K562 (cell line): Measurements from ENCODE around the gene SSR2. TPM values are rescaled to one million over a fixed set of nuclear protein-coding genes. Genes with fewer than 3 reads are reported as not detected.
A peak's percentile ranks its signal among the peaks of the same experiment; 100 is the strongest.

Experiments
- ATAC-seq: fragments of 200-7000 bp; cut with Tn5 transposase; 3 replicates; pipeline ENCODE4 v1.9.1; 2020; ENCODE audit warnings: moderate library complexity
- BruUV-seq: library from RNA; stranded (reverse); fragments of 400-500 nt; replicated peaks from 2 replicates; lab custom pipeline; 2021; lab: Mats Ljungman, UMichigan
- CTCF ChIA-PET: fragments of 300-600 bp; formaldehyde crosslinking; extraction: SDS; loops from one replicate; lab custom pipeline; 2021; ENCODE audit warnings: low intra/inter-chr PET ratio; lab: Yijun Ruan, JAX
- POLR2A ChIA-PET: fragments of 300-600, 350-650 bp; sonication (Branson Sonifier 250); formaldehyde crosslinking; extraction: SDS; loops from one replicate; lab custom pipeline; 2021; ENCODE audit warnings: antibody characterized with exemption, inconsistent platforms; lab: Yijun Ruan, JAX
- DNase-seq, 4 experiments: peaks; one replicate each; pipeline versions ENCODE4 v3.0.0 to v3.0.0-alpha.2; 2011 to 2018; ENCODE audit warnings: low spot score in 3 of 4, mixed read lengths in 3 of 4; ENCODE audit errors: extremely low read depth in 1 of 4
- FAIRE-seq: peaks from 2 replicates; lab custom pipeline; 2011; peaks lifted over from hg19 to GRCh38; lab: Jason Lieb, UNC
- H2AFZ ChIP-seq: 2 replicates; pipeline ENCODE4 v1.6.0; 2011; ENCODE audit warnings: low read depth, low read length, control low read depth, inconsistent platforms
- H3K27ac ChIP-seq: fragments of 200-600 bp; 3 replicates; pipeline ENCODE4 v1.8.0; 2011; ENCODE audit warnings: low read depth, mild to moderate bottlenecking, control low read depth, inconsistent platforms, low read length, moderate library complexity, mixed read lengths; ENCODE audit errors: extremely low read depth
- H3K27me3 ChIP-seq, 2 experiments: fragments of 300-600 bp in 1 of 2; 2 replicates in 1 of 2; 3 replicates in 1 of 2; pipeline versions ENCODE4 v1.6.0 to v1.8.0; 2011; ENCODE audit warnings: inconsistent platforms in 2 of 2, low read length in 2 of 2, mild to moderate bottlenecking in 1 of 2, mixed read lengths in 1 of 2, moderate library complexity in 1 of 2; ENCODE audit not compliant: control insufficient read depth in 2 of 2, insufficient read depth in 2 of 2
- H3K36me3 ChIP-seq: fragments of 300-600 bp; 3 replicates; pipeline ENCODE4 v1.8.0; 2011; ENCODE audit warnings: mild to moderate bottlenecking, low read length, inconsistent platforms; ENCODE audit not compliant: control insufficient read depth, insufficient read depth
- H3K4me1 ChIP-seq, 2 experiments: fragments of 200-600 bp in 1 of 2; replicated peaks in 1 of 2; 2 replicates in 1 of 2; 3 replicates in 1 of 2; pipeline versions ENCODE4 v1.5.1 to v1.8.0; 2011; ENCODE audit warnings: inconsistent platforms in 2 of 2, low read length in 2 of 2, mild to moderate bottlenecking in 1 of 2, mixed read lengths in 1 of 2, moderate library complexity in 1 of 2; ENCODE audit not compliant: control insufficient read depth in 2 of 2, insufficient read depth in 2 of 2
- H3K4me2 ChIP-seq: 2 replicates; pipeline ENCODE4 v1.6.1; 2011; ENCODE audit warnings: low read length, control low read depth, inconsistent platforms, mixed read lengths; ENCODE audit not compliant: insufficient read depth
- H3K4me3 ChIP-seq: fragments of 200-600 bp; sonication (generic), shearing (Covaris generic); 2 replicates; pipeline ENCODE4 v1.5.1; 2016; ENCODE audit warnings: control low read depth, inconsistent platforms
- H3K79me2 ChIP-seq: fragments of 200-600 bp; 3 replicates; pipeline ENCODE4 v1.8.0; 2011; ENCODE audit warnings: low read length, inconsistent platforms; ENCODE audit not compliant: control insufficient read depth, insufficient read depth
- H3K9ac ChIP-seq, 2 experiments: 2 replicates each; pipeline versions ENCODE4 v1.6.0 to v1.6.1; 2011; ENCODE audit warnings: low read depth in 2 of 2, low read length in 2 of 2, control low read depth in 1 of 2, inconsistent platforms in 1 of 2, mild to moderate bottlenecking in 1 of 2, mixed read lengths in 1 of 2; ENCODE audit not compliant: insufficient read depth in 1 of 2
- H3K9me1 ChIP-seq: one replicate; pipeline ENCODE4 v1.6.0; 2011; ENCODE audit warnings: inconsistent platforms, mild to moderate bottlenecking, low read length, moderate library complexity; ENCODE audit not compliant: control insufficient read depth, insufficient read depth
- H3K9me3 ChIP-seq: replicated peaks from 2 replicates; pipeline ENCODE4 v1.5.1; 2011; ENCODE audit warnings: low read depth, low read length, inconsistent platforms; ENCODE audit not compliant: control insufficient read depth, insufficient read depth
- H4K20me1 ChIP-seq: replicated peaks from 2 replicates; pipeline ENCODE4 v1.6.1; 2011; ENCODE audit warnings: low read length, inconsistent platforms, mixed read lengths; ENCODE audit not compliant: control insufficient read depth, insufficient read depth
- CBX8 ChIP-seq: fragments of 200-600 bp; sonication (generic); IDR thresholded peaks from 2 replicates; pipeline ENCODE4 v1.6.1; 2012; ENCODE audit warnings: borderline replicate concordance, mixed run types, low read depth, mild to moderate bottlenecking, moderate library complexity, mixed read lengths, low read length, control low read depth, inconsistent platforms; ENCODE audit not compliant: poor library complexity, severe bottlenecking; ENCODE audit errors: extremely low read depth
- KAT7 ChIP-seq: sonication (generic); formaldehyde crosslinking; IDR thresholded peaks from 2 replicates; pipeline ENCODE4 v1.8.0; 2022; ENCODE audit warnings: missing genetic modification reagents, mild to moderate bottlenecking, borderline replicate concordance
- KDM1A ChIP-seq, 2 experiments: fragments of 450-650 bp; IDR thresholded peaks; 2 replicates each; pipeline ENCODE4 v1.6.1; 2016; ENCODE audit warnings: mild to moderate bottlenecking in 2 of 2
- L3MBTL2 ChIP-seq: fragments of 450-650 bp; IDR thresholded peaks from 2 replicates; pipeline ENCODE4 v1.6.1; 2016; ENCODE audit warnings: mild to moderate bottlenecking, moderate library complexity
- MNT ChIP-seq, 2 experiments: fragments of 450-650 bp; conservative IDR thresholded peaks; 2 replicates each; pipeline ENCODE4 v1.6.1; 2017; ENCODE audit warnings: mild to moderate bottlenecking in 2 of 2, moderate library complexity in 2 of 2
- MYC ChIP-seq, 2 experiments: fragments of 250-450 bp in 1 of 2; sonication (Bioruptor Pico) in 1 of 2; IDR thresholded peaks; 2 replicates each; pipeline versions ENCODE4 v1.5.1 to v1.6.1; 2012 to 2021; ENCODE audit warnings: low read depth in 2 of 2, borderline replicate concordance in 1 of 2, improper control_type of control experiment in 1 of 2, low read length in 1 of 2, mild to moderate bottlenecking in 1 of 2, moderate library complexity in 1 of 2
- POLR3A ChIP-seq: IDR thresholded peaks from 2 replicates; pipeline ENCODE4 v1.6.1; 2011; ENCODE audit warnings: borderline replicate concordance, mild to moderate bottlenecking, moderate library complexity; ENCODE audit not compliant: insufficient read length, insufficient read depth; ENCODE audit errors: extremely low read depth
- PTTG1 ChIP-seq: fragments of 450-650 bp; IDR thresholded peaks from 2 replicates; pipeline ENCODE4 v1.6.1; 2016; ENCODE audit warnings: low read depth, mild to moderate bottlenecking, missing genetic modification characterization, missing compliant biosample characterization
- XRCC5 ChIP-seq: fragments of 200-400 bp; formaldehyde crosslinking; IDR thresholded peaks from 2 replicates; pipeline ENCODE4 v1.6.1; 2017; ENCODE audit warnings: low read depth, mild to moderate bottlenecking, low read length
- ZNF175 ChIP-seq: fragments of 200-800 bp; sonication (Bioruptor generic); IDR thresholded peaks from 2 replicates; pipeline ENCODE4 v1.6.1; 2016; ENCODE audit warnings: low read depth, mild to moderate bottlenecking, missing genetic modification characterization, missing compliant biosample characterization
- ZNF589 ChIP-seq: fragments of 200-800 bp; sonication (Bioruptor generic); IDR thresholded peaks from 2 replicates; pipeline ENCODE4 v1.6.1; 2016; ENCODE audit warnings: low read depth, missing genetic modification characterization, missing compliant biosample characterization
- WGBS: fragments of 100-300 bp; shearing (Covaris generic); methylation state at CpG from one replicate; pipeline ENCODE4 v1.1.6; 2016; ENCODE audit warnings: low coverage, mixed read lengths; ENCODE audit not compliant: insufficient coverage; ENCODE audit errors: missing lambda C conversion rate; 5-methylcytosine and 5-hydroxymethylcytosine counted together
- in situ Hi-C: fragments of 300-500 bp; cut with MboI; formaldehyde crosslinking; loops from 4 replicates; pipeline ENCODE4 v1.15.0; 2018; ENCODE audit warnings: inconsistent platforms, mixed read lengths
- intact Hi-C: fragments of 100-400 bp; cut with micrococcal nuclease; formaldehyde crosslinking; loops from 2 replicates; pipeline ENCODE4 v1.14.2; 2022
- polyA plus RNA-seq, 8 experiments: library from polyadenylated mRNA; depleted of rRNA in 4 of 8; stranded (reverse) in 5 of 8; unstranded in 3 of 8; fragments of >200 nt; fragmentation: Nextera tagmentation in 2 of 8; fragmentation: Illumina TruSeq in 1 of 8; extraction: Ambion mirVana in 2 of 8; extraction: Trizol in 1 of 8; gene quantifications; 2 replicates each; pipeline versions ENCODE4 v1.2.1 to v1.2.3, GENCODE V29; 2011 to 2014; ENCODE audit warnings: inconsistent platforms in 1 of 8, missing spikeins in 1 of 8
- total RNA-seq, 7 experiments: library from RNA; depleted of rRNA in 6 of 7; stranded (reverse); fragments of >200 nt in 6 of 7; fragmentation: Illumina TruSeq in 2 of 7; extraction: Trizol in 2 of 7; gene quantifications; 2 replicates each; pipeline versions ENCODE4 v1.2.1 to v1.2.3, GENCODE V29; 2011 to 2021; ENCODE audit warnings: low replicate concordance in 1 of 7
- TF ChIP-seq, protein P1 (sequence below): sonication (generic); formaldehyde crosslinking; IDR thresholded peaks from 2 replicates; pipeline ENCODE4 v1.9.0; 2022; ENCODE audit warnings: mild to moderate bottlenecking, missing genetic modification reagents

Gene SSR2
- total and polyA plus RNA-seq, 9 of the 15 experiments (the other 6 are each of a cell fraction or from before 2014, with no cell fraction given), result 161 to 411 (median 240) TPM

GRCh38 chr1:155983191-155984024 lies 37.3 kb downstream of the SSR2 start (continued):
- TF ChIP-seq PTTG1, result no peak

DNA sequence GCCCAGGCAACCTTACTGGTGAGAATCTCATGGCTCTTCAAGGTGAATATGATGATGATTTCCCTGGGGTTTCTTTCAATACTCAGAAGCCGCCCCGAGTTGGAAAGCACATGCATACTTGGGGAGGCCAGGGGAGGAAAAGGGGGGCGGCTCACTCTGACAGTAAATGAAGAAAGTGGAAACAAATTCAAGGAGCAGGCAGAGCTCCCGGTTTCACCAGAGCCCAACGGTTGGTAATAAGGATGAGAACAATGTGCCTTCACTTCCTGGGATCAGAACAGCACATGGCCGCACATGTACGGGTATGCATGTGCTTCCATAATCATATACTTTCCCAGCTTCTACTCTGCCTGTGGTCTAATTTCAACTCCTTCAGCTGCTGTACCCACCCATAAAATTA lies 38.6 kb downstream of the SSR2 start:
- Histone ChIP-seq H3K36me3 (0 out of 3 replicates have a peak, but pooled peaks cover 2% of the 10 kb centered on the region), H3K9ac (peak overlapping the region; percentile 61 to 89; a peak in 2 of 4 replicates), H3K4me3 (peak overlapping the region; percentile 2; the same call in 1 of the 2 replicates), H3K9me3 (no peaks in the 10 kb centered on the region), H3K4me2 (peak overlapping the region; percentile 47; the same call in 1 of the 2 replicates), H3K9me1 (no peaks in the 10 kb centered on the region), H3K79me2 (peaks cover 52% of the 10 kb centered on the region), H4K20me1 (no peaks in the 10 kb centered on the region), H3K27ac (peak overlapping the region; percentile 93), H3K27me3 (no peaks in the 10 kb centered on the region), H3K4me1 (peaks cover 40 to 47% of the 10 kb centered on the region in 2 experiments), H2AFZ (no peak overlapping the region)
- FAIRE-seq (no peak), ATAC-seq (no peak), DNase-seq (no peak)
- CTCF ChIA-PET, result no interaction called here
- intact Hi-C loops (loop anchor here (5.0 kb wide), 1 partner anchor 70 kb away; the partner anchor contains the start of genes LAMTOR2 and UBQLN4), in situ Hi-C loops (no loop called here)
- BruUV-seq, result no TSS peak
- POLR2A ChIA-PET, result interaction anchor here (1.2 to 5.1 kb wide), 3 partner anchors 21 to 51 kb away, joined by 3 to 41 read pairs (median 3); partner anchors contain the start of gene KHDC4
- TF ChIP-seq XRCC5, result no peak
- TF ChIP-seq ZNF589, result 0 out of 2 replicates have a peak, but pooled peaks have one; percentile 45
- TF ChIP-seq CBX8, result no peak
- 0 out of 2 replicates have a peak, but pooled peaks have one; percentile 18 for TF ChIP-seq ZNF175 (CRISPR knock-in tag)
- 0 out of 4 replicates have a peak, but pooled peaks of 1 of the 2 experiments have one; percentile 19 for TF ChIP-seq MNT (conservative IDR thresholded peaks at IDR 0.05)
- TF ChIP-seq, protein P1, sequence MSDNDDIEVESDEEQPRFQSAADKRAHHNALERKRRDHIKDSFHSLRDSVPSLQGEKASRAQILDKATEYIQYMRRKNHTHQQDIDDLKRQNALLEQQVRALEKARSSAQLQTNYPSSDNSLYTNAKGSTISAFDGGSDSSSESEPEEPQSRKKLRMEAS (CRISPR knock-in tag), result 0 out of 2 replicates have a peak, but pooled peaks have one; percentile 10
- TF ChIP-seq MYC (IDR thresholded peaks at IDR 0.05; ENCODE audit: low read depth, low read length), result peak; percentile 29; the same call in 1 of the 2 replicates
- TF ChIP-seq MYC (CRISPR knock-in tag; IDR thresholded peaks at IDR 0.05; ENCODE audit: borderline replicate concordance, low read depth), result no peak
- no peak for TF ChIP-seq KDM1A (IDR thresholded peaks at IDR 0.05)
- TF ChIP-seq L3MBTL2, result 0 out of 2 replicates have a peak, but pooled peaks have one; percentile 34
- no peak for TF ChIP-seq POLR3A
- TF ChIP-seq KAT7 (CRISPR knock-in tag), result 0 out of 2 replicates have a peak, but pooled peaks have one; percentile 0
- WGBS, result 75% methylated on average over 7 of the region's 7 CpGs
